Measurements from ENCODE around the gene ACP5.

GRCh38 chr19:11576227-11576626, 1.2 kb downstream of the ACP5 start:
- TF ChIP-seq, protein P1, sequence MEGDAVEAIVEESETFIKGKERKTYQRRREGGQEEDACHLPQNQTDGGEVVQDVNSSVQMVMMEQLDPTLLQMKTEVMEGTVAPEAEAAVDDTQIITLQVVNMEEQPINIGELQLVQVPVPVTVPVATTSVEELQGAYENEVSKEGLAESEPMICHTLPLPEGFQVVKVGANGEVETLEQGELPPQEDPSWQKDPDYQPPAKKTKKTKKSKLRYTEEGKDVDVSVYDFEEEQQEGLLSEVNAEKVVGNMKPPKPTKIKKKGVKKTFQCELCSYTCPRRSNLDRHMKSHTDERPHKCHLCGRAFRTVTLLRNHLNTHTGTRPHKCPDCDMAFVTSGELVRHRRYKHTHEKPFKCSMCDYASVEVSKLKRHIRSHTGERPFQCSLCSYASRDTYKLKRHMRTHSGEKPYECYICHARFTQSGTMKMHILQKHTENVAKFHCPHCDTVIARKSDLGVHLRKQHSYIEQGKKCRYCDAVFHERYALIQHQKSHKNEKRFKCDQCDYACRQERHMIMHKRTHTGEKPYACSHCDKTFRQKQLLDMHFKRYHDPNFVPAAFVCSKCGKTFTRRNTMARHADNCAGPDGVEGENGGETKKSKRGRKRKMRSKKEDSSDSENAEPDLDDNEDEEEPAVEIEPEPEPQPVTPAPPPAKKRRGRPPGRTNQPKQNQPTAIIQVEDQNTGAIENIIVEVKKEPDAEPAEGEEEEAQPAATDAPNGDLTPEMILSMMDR (IDR thresholded peaks at IDR 0.05): no peak
- TF ChIP-seq POLR2AphosphoS5 (IDR thresholded peaks at IDR 0.05; ENCODE audit: insufficient read depth in 1 of 2, low read depth in 1 of 2) (no peak), POLR2A (IDR thresholded peaks at IDR 0.05) (no peak)

Data from vagina (tissue), 2 donors.